ENCODE measurements around the gene ACOT7. TPM values are rescaled to one million over a fixed set of nuclear protein-coding genes. Genes with fewer than 3 reads are reported as not detected.

Gene ACOT7
- total RNA-seq, 2 experiments from 2014 or later: 23.4 to 53.6 TPM

GRCh38 chr1:6316240-6317097 lies 77.1 kb downstream of the ACOT7 start:
- Histone ChIP-seq H3K36me3 (ENCODE audit: insufficient read depth, low read length) (peaks cover 5% of the 10 kb centered on the region; the same call in 1 of the 2 replicates), H2AFZ (ENCODE audit: low read length) (no peak overlapping the region), H4K20me1 (ENCODE audit: insufficient read depth, low read length) (no peaks in the 10 kb centered on the region), H3K4me3 (ENCODE audit: low read depth, low read length, poor library complexity, severe bottlenecking) (no peak overlapping the region), H3K27ac (ENCODE audit: low read depth, low read length, poor library complexity, severe bottlenecking) (no peak overlapping the region), H3K9me3 (ENCODE audit: low read length) (no peaks in the 10 kb centered on the region), H3K4me2 (ENCODE audit: low read length) (no peak overlapping the region), H3K79me2 (ENCODE audit: insufficient read depth, low read depth, low read length) (no peaks in the 10 kb centered on the region), H3K4me1 (ENCODE audit: insufficient read depth, low read length, poor library complexity, severe bottlenecking) (no peaks in the 10 kb centered on the region), H3K9me2 (ENCODE audit: insufficient read depth, low read length) (no peaks in the 10 kb centered on the region)
- intact Hi-C loops (cut with micrococcal nuclease; ENCODE audit: unreplicated experiment): no loop called here
- ChIA-PET CTCF (ENCODE audit: unreplicated experiment) (interaction anchor here (0.6 kb wide), 1 partner anchor 773 kb away, joined by 4 read pairs; no protein-coding TSS in a partner anchor), POLR2A (interaction anchor here (0.6 kb wide), 1 partner anchor 37 kb away, joined by 5 read pairs; no protein-coding TSS in a partner anchor)
- DNase-seq (ENCODE audit: low spot score): no peak
- BruUV-seq (replicated peaks): TSS peak; percentile 58
- TF ChIP-seq EZH2phosphoT487 (IDR thresholded peaks at IDR 0.05; ENCODE audit: borderline replicate concordance, low read depth, low read length) (no peak), CTCF (conservative IDR thresholded peaks at IDR 0.05; ENCODE audit: low read length) (no peak)

- no peak overlapping the region for H2AFZ ChIP-seq (ENCODE audit: low read length)
- DNase-seq (ENCODE audit: low spot score): no peak
- H3K27ac ChIP-seq (ENCODE audit: low read depth, low read length, poor library complexity, severe bottlenecking): no peak overlapping the region
- H3K36me3 ChIP-seq (ENCODE audit: insufficient read depth, low read length): peaks cover 5% of the 10 kb centered on the region; the same call in 1 of the 2 replicates
- H3K4me3 ChIP-seq (ENCODE audit: low read depth, low read length, poor library complexity, severe bottlenecking): no peak overlapping the region
- H3K9me2 ChIP-seq (ENCODE audit: insufficient read depth, low read length): no peaks in the 10 kb centered on the region
- intact Hi-C loops (cut with micrococcal nuclease; ENCODE audit: unreplicated experiment): no loop called here
- no peaks in the 10 kb centered on the region for H4K20me1 ChIP-seq (ENCODE audit: insufficient read depth, low read length)
- no peak overlapping the region for H3K4me2 ChIP-seq (ENCODE audit: low read length)
- no peaks in the 10 kb centered on the region for H3K4me1 ChIP-seq (ENCODE audit: insufficient read depth, low read length, poor library complexity, severe bottlenecking)
- BruUV-seq (replicated peaks): no TSS peak
- TF ChIP-seq CTCF (conservative IDR thresholded peaks at IDR 0.05; ENCODE audit: low read length): no peak
- no peaks in the 10 kb centered on the region for H3K9me3 ChIP-seq (ENCODE audit: low read length)
- ChIA-PET POLR2A (no interaction called here), CTCF (ENCODE audit: unreplicated experiment) (no interaction called here)
- H3K79me2 ChIP-seq (ENCODE audit: insufficient read depth, low read depth, low read length): no peaks in the 10 kb centered on the region
These were observed 79.1 kb downstream of the ACOT7 start for GRCh38 chr1:6314503-6314902.

All from OCI-LY7 (cell line).